Stomach (tissue), 4 donors: ENCODE data around the gene SESN1.

Source experiments
- POLR2A ChIP-seq, 4 donors: fragments of 450-650 bp; IDR thresholded peaks; one replicate each; pipeline ENCODE4 v1.6.1; 2016; ENCODE audit warnings: antibody characterized with exemption in 4 of 4, control low read depth in 2 of 4, mild to moderate bottlenecking in 1 of 4, moderate library complexity in 1 of 4
- POLR2AphosphoS5 ChIP-seq, 3 donors: sonication (generic); formaldehyde crosslinking; IDR thresholded peaks; one replicate each; pipeline ENCODE4 v1.6.1; 2016; ENCODE audit warnings: antibody characterized with exemption in 3 of 3
- TF ChIP-seq, protein P1 (sequence below), 7 experiments: fragments of 450-650 bp in 4 of 7; fragments of 200-600 bp in 3 of 7; sonication (generic) in 3 of 7; IDR thresholded peaks; one replicate each; pipeline ENCODE4 v1.5.1; 2016 to 2019; ENCODE audit warnings: antibody characterized with exemption in 7 of 7, control low read depth in 2 of 7, mild to moderate bottlenecking in 1 of 7

DNA sequence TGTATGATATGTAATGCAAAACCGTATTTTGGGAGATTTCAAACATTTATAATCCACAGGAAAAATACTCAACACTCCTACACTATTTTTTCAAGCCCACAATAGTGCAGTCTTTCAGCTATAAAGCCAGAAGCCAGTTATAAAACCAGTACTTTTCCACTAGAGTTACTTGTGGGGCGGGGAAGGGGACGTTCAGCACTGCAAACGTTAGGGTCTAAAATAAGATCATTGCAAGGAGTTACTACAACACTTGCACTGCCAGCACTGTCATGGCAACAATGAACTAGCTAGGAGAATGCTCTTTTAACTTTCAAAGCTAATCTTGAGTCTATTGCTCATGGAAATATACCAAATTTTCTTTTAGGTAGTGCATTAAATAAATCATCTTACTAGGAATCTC lies 14.7 kb downstream of the SESN1 start:
- TF ChIP-seq, protein P1, sequence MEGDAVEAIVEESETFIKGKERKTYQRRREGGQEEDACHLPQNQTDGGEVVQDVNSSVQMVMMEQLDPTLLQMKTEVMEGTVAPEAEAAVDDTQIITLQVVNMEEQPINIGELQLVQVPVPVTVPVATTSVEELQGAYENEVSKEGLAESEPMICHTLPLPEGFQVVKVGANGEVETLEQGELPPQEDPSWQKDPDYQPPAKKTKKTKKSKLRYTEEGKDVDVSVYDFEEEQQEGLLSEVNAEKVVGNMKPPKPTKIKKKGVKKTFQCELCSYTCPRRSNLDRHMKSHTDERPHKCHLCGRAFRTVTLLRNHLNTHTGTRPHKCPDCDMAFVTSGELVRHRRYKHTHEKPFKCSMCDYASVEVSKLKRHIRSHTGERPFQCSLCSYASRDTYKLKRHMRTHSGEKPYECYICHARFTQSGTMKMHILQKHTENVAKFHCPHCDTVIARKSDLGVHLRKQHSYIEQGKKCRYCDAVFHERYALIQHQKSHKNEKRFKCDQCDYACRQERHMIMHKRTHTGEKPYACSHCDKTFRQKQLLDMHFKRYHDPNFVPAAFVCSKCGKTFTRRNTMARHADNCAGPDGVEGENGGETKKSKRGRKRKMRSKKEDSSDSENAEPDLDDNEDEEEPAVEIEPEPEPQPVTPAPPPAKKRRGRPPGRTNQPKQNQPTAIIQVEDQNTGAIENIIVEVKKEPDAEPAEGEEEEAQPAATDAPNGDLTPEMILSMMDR (IDR thresholded peaks at IDR 0.05): no peak
- TF ChIP-seq POLR2A (IDR thresholded peaks at IDR 0.05): no peak
- TF ChIP-seq POLR2AphosphoS5 (IDR thresholded peaks at IDR 0.05): peak in 1 of 3 donors; percentile 22
